Cardiac fibroblast (primary cell): Measurements from ENCODE around the gene NDC80.
"Not testable (repeated sequence)": the region's sequence is repeated elsewhere in the genome, so short reads cannot be mapped to it uniquely, and the experiment has no call there.

Experiments used
- DNase-seq, 2 donors: peaks; one replicate each; pipeline versions ENCODE4 v3.0.0 to v3.0.0-alpha.2; 2010; ENCODE audit warnings: low read depth in 2 of 2
- H3K4me3 ChIP-seq, 2 donors: replicated peaks in 1 of 2; 1 replicate in 1 of 2; 2 replicates in 1 of 2; pipeline ENCODE4 v1.5.1; 2011; ENCODE audit warnings: low read depth in 2 of 2, low read length in 2 of 2, mild to moderate bottlenecking in 2 of 2, moderate library complexity in 1 of 2
- CTCF ChIP-seq: IDR thresholded peaks from one replicate; pipeline ENCODE4 v1.5.1; 2011; ENCODE audit warnings: low read depth, mild to moderate bottlenecking, low read length, inconsistent platforms

NDC80 gene

GRCh38 chr18:2540575-2540974 lies 30.8 kb upstream of the NDC80 start:
- DNase-seq = no peak
- no peak overlapping the region for H3K4me3 ChIP-seq
- no peak for TF ChIP-seq CTCF

- DNase-seq = peak; percentile 65 to 66
- not testable (repeated sequence) for H3K4me3 ChIP-seq
- TF ChIP-seq CTCF = peak; percentile 50
Observed at GRCh38 chr18:2541925-2542563, 29.3 kb upstream of the NDC80 start.

GRCh38 chr18:2545155-2545554 lies 26.2 kb upstream of the NDC80 start:
- no peak for DNase-seq
- no peak for TF ChIP-seq CTCF
- no peak overlapping the region for H3K4me3 ChIP-seq

- peak; percentile 37 for TF ChIP-seq CTCF
- no peak overlapping the region for H3K4me3 ChIP-seq
- peak; percentile 78 for DNase-seq
Observed at GRCh38 chr18:2547477-2548087, 23.8 kb upstream of the NDC80 start.

GRCh38 chr18:2549462-2549861 lies 21.9 kb upstream of the NDC80 start:
- no peak overlapping the region for H3K4me3 ChIP-seq
- no peak for DNase-seq
- TF ChIP-seq CTCF = no peak

GRCh38 chr18:2551425-2551824 lies 19.9 kb upstream of the NDC80 start:
- no peak overlapping the region for H3K4me3 ChIP-seq
- no peak for DNase-seq
- TF ChIP-seq CTCF = no peak

- TF ChIP-seq CTCF = no peak
- no peak for DNase-seq
- H3K4me3 ChIP-seq = no peak overlapping the region
Observed at GRCh38 chr18:2554696-2555095, 16.7 kb upstream of the NDC80 start.
